HG03039 (cell line): ENCODE data around the gene MFAP5.

ENCODE experiments used
- ATAC-seq: cut with Tn5 transposase; IDR thresholded peaks from one replicate; pipeline ENCODE4 v1.9.1; 2021; ENCODE audit warnings: mild to moderate bottlenecking, moderate library complexity; ENCODE audit not compliant: unreplicated experiment

MFAP5 gene, protein sequence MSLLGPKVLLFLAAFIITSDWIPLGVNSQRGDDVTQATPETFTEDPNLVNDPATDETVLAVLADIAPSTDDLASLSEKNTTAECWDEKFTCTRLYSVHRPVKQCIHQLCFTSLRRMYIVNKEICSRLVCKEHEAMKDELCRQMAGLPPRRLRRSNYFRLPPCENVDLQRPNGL

DNA sequence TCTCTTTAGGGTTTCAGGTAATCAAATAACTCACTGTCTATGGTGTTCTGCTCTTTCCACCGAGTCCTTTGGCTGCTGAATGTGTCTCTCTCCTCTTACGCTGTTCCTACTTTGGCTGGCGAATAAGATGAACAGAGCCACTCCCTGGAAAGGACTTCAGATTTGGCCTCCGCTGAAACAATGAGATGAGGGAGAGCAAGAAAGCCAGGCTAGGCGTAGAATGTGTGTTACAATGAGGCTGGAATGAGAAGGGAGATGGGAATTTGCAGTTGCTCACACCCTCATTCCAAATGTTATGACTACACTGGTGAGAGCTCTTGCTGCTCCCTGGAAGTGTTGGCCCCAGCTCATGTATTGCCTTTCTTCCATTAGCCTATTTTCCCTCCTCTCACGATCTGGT is at the start of gene MFAP5:
Gene MFAP5, minus strand, starts transcription at position 234 of the 400 bp plus-strand sequence. CDS start 722 bp downstream, outside the sequence.
- no peak for ATAC-seq

DNA sequence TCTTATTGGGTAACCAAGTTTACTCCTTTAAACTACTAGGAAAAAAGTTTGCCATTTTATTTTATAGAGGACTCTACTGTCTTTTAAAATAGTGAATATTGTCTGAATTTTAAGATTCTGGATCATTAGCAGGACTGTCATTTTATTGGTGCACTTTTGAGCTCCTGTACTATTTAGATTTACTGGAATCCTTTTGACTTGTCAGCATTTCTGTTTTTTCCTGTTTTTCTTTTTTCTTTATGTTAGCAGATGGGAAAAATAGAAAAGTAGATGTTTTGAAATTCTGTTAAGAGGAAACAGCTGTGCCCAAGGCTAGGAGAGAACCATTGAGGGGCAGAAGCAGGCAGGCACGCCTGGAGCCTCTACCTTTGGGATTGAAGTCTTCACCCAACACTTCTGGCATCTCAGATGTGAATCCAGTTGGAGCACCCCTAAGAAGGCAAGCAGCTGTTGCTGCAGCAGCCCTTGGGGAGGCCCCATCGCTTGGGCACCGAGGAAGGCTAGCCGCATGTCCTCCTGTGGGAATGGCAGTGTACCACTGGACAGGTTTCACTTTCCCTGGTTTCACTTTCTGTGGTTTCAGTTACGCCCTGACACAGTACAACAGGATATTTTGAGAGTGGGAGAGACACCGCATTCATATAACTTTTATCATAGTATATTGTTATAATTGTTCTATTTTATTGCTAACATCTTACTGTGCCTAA is 46.7 kb upstream of the MFAP5 start:
- no peak for ATAC-seq

DNA sequence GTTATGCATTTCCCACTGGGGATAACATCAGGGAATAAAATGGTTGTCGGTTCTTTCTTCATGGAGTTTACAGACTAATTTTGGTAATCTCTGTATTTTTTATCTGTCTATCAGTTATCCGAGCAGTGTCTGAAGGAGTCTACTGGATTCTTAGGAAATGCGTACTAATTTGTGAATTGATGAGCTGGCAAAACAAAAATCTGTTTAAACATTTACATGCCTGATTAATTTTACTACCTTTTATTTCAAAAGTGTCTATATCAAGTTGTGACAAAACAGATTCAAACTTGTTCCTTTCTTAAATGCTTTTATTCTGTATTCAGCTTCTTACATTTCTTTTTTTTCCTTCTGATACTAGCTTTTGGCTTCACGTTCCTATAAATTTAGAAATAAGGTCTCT is 39.5 kb upstream of the MFAP5 start:
- ATAC-seq = no peak

DNA sequence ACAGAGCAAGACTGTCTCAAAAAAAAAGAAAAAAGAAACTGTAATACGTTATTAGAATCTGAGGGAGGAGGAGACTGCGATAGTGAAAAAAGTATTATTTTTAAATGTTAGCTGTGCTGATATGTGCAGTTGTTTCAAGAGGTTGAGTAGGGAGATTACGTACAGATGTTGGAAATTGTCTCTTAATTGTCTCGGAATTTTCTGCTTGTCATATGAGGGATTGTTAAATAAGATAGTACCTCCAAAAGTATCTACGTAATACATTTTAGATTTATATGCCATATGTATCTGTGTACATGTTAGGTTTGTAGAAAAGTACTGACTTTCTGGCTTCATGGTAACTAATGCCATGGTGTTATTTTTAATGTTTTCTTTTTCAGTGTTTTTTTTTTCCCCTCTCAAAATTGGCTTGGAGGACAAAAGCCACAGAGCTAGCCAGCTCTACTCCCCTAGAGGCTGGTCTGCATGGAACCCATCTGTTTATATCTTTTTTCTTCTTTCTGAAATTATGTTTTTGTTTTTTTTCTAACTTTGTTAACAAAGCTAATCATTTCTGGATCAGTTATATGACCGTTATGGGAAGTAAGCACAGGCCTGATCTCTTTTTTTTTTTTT is 38.5 kb upstream of the MFAP5 start:
- no peak for ATAC-seq

DNA sequence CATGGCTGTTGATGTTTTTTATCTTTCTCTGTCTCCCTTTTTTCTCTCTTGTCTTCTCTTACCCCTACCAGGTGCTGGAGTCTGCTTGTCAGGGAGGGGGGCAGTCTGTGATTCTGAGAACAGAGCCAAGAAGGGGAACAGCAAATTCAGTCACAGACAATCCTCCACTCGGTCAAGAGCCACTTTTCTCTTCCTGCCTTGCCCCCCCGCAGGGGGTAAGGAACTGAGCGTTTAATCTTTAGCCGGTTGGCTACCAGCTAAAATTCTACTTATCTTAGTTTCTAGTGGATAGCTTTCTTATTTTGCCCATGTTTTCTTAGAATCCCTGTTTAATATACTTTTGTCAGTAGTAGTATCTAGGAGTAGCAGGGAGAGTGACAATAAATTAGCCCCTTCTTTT is 37.1 kb upstream of the MFAP5 start:
- no peak for ATAC-seq

DNA sequence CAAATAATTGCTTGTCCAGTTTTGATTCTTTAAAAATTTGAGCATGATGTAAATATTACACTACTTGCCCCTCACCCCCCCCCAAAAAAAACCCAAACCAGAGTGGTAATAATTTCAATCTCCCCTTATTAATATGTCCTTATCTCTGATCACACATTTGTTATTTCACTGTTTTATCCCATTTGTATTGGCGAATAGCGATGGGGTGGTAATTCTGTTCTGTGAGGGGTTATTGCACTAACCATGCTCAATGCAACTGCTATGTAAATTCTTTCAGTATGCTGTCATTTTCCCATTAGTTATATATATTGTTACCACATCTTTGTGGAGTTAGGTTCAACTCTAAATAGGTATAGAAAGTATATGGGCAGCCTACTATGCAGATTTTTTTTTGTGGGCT is 36.3 kb upstream of the MFAP5 start:
- no peak for ATAC-seq

DNA sequence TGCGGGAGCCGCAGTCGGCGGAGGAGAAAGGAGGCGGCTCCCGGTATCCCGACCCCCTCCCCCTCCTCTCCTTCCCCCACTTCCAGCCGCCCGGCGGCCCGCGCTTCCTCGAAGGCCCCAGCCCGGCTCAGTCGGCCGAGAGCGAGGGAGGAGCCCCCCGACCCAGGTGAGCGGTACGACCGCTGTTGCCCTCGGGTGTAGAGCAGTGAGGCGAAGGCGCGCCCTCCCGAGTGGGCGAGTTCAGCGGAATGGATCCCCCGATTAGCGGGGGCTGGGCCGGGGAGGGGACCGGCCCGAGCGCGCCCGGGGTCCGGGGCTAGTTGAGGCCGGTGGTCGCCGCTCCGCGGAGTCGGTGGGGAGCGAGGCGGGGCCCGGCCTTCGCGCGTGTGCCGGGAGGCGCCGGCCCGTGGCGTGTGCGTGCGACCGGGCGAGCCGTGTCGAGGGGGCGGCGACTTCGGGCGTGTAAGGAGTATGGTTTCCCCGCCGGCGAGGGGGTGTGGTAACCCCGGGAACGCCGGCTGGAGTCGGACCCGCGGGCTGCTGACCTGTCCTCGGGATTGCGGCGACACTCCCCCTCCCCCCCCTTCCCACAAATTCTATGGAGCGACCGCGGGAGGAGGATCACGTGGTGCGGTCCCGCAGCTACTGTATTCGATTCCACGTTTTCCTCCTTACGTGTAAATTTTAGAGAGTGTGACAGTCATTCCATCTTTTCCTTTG is 35.7 kb upstream of the MFAP5 start:
- ATAC-seq = peak; percentile 26

DNA sequence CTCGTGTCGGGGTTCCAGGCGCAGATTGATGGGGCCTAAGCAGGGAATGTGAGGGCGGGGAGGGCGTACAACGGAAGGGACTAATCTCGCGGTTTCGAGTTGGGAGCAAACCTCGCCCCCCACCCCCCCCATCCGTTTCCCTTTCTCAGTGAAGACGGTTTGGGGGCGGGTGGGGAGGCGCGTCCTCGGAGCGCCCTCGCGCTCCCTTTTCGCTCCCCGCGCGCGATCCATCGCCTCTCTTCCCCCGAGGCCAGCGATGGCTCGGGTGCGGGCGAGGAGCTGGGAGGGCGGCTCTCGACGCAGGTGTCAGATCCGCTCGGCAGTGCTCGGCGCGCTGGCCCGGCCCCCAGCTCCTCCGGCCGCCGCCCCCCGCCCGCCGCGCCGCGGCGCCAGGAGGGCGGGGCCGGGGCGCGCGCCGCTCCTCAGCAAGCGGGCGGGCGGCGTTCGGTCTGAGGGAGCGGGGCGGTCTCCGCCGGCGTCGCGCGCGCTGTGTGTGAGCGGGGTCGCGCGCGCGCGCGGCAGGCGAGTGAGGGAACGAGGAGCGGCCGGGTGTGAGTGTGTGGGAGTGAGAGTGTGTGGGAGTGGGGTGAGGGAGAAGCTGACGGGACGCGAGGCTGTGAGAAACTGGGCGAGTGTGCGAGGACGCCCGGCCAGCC is 35.0 kb upstream of the MFAP5 start, which contains the start of gene RIMKLB:
Gene RIMKLB, plus strand, starts transcription at position 516 of the 656 bp plus-strand sequence. CDS start 15,876 bp downstream, outside the sequence.
- ATAC-seq = peak; percentile 81

DNA sequence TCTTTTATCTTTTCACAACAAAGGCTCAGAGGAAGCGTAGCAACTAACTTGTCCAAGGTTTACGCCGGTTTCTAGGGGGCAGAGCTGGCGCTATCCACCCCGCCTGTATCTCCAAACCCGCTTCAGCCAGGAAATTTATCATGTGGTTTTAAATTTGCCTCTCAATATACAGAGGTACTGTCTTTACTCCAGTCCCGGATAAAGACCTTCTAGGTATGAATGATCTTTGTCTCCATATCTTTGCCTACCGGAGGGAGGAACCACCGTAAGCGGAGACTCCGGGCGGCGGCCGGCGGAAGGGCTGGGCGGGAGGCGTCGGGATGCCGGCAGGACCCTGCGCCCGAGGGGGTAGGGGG is 34.5 kb upstream of the MFAP5 start:
- ATAC-seq = peak; percentile 16

DNA sequence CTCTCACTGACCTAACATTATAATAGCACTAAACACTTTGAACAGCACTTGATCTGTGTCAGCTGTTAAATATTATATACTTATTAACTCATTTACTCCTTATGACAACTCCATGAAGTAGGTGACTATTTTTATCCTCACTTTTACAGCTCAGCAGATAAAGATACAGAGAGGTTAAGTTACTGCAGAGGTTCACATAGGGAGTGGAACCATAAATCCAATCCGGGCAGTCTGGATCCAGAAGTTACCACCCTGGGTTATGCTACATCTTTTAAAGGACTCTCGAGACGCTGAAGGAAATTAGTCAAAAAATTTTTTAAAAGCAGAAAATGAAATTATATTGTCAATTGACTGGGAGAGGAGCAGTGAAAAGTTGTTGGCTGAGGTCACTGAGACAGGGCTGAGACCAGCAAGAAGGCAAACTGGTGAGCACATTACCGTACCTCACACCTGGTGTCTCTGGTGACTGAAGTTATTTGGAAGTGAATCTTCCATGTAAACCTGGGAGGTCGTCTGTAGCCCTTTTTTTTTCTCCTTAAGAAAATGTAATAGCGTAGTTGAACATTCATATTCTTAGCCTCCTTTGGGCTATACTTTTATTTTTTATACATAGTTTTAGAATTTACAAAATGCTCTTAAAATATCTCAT is 33.9 kb upstream of the MFAP5 start:
- ATAC-seq = no peak

DNA sequence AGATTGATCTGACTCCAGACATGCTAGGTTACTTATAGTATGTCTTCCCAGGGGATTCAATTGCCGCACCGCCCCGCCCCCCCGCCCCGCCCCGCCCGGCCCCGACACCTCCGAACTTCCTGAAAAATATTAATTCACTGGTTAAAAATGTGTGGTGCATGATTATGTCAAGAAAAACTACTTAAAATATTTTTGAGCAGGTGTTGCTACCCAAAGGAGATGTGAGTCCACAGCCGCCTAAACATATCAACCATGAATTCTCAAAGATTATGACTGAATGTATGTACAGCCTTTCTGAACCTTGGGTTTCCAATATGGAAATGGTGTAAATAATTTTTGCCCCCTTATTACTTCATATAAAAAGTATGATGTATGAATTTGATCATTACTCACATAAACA is 32.5 kb upstream of the MFAP5 start:
- no peak for ATAC-seq

DNA sequence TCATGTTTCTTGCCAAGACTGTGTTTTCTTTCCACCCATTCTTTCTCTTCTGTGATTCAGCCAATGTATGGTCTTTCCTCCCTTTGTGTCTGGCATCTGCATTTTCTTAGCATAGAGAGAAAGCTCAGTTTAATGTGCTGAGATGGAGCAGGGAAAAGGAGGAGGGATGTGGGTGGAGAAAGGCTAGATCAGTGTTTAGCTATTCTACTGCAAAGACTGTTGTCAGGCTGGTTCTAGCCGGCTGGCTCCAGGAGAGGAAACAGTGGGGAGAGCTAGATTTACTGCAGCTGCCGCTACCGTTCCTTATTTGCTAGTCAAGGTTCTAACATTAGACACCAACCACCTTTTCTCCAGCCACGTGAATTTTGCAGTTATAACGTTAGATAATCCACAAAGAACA is 29.9 kb upstream of the MFAP5 start:
- no peak for ATAC-seq

DNA sequence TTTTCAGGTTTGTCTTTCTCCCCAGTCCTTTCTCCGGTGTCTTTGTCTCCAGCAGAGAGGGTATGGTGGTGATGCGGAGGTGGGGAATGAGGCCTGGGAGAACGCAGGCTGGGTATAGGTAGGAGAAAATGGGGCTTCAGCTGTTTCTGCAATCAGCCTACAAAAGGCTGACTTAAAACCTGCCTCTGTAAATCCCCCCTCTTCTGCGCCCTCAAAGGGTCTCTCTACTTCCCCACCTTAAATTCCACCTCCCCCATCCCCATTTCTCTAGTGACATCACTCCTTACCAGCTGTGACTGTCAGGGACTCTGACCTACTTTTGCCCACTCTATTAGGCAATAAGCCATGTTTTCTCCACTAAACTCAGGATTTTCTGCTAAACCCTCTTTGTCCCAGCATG is 27.1 kb upstream of the MFAP5 start:
- ATAC-seq = no peak

DNA sequence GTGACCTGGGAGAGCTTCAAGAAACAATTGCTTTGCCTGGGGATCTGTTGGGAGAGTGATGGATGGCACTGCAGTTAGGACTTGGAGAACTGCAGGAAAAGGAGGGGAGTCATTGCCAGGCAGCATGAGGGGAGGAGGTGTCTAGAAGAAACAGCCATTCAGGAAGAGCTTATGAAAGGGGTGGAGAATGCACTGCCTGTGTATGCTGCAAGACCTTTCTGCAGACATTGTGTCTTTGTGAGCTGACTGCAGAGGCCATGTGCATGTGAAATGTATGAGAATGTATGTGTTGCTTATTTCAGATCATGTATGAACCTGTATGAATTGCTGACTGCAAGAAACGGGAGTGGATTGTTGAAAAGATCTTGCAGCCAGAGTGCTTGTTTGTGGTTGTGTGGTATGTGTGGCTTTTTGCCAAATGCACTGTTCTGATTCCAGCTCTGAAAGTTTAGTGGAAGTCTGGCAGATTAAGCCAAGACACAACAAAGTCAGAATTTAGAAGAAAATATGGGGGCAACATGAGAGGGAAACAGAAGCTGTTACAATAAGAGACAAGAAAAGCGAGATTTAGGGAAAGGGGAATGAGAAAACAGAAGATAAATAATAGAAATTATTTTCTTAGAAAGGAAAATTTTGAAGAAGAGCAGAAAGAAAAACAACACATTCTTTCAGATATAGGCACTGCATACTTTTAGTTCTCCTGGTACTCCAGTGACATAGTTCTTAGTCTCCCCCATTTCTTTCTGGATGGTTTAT is 25.4 kb upstream of the MFAP5 start:
- no peak for ATAC-seq

DNA sequence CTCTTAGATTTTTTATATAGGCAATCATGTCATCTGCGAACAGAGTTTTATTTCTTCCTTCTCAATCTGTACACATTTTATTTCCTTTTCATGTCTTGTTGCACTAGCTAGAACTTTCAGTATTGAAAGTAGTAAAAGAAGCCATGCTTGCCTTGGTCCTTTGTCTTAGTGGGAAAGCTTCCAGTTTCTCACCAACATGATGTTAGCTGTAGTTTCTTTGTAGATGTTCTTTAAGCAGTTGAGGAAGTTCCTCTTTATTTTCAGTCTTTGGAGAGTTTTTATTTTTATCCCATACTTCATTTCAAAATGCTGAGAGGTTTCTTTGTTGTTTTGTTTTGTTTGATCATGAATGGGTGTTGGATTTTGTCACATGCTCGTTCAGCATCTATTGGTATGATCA is 22.4 kb upstream of the MFAP5 start:
- no peak for ATAC-seq

DNA sequence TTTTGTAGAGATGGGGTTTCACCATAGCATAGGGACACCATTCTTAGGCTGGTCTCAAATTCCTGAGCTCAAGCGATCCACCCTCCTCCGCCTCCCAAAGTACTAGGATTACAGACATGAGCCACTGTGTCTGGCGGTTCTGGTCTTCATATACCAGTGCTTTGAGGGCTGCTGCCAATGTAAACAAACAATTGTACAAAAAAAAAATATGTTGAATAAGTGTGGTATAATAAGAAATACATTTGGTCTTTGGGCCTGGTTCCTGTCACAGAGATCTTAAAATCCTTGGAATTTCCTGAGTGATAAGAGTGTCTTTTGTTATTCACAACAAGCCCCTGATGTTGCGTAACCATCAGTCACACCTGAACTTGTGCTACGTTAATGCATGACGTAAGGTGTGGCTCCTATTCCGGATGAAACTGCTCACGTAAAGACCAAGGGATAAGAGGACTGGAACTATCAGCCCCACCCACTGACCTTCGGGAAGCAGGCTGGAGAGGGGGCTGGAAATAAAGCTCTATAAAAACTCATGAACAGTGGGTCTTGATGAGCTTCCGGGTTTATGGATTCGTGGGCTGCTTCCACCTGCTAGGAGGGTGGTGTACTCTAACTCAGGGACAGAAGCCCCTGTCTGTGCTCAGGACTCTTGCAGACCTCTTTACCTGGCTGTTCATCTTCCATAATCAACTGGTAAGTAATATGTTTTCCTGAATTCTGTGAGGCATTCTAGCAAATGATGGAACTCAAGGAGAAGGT is 18.7 kb upstream of the MFAP5 start:
- ATAC-seq = no peak

DNA sequence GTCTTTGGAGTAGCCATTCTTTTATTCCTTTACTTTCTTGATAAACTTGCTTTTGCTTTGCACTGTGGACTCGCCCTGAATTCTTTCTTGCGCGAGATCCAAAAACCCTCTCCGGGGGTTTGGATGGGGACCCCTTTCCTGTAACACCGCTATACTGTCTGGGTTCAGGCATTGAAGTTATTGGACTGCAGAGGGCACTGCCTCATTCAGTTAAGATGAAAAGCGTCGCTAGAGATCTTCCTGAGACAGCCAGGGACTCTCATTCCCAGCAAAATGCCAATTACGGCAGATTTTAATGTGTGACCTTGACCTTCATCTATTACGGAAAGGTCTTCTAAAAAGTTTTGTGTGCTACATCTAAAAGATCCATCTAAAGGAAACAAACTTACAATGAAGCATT is 17.9 kb upstream of the MFAP5 start:
- ATAC-seq = no peak

DNA sequence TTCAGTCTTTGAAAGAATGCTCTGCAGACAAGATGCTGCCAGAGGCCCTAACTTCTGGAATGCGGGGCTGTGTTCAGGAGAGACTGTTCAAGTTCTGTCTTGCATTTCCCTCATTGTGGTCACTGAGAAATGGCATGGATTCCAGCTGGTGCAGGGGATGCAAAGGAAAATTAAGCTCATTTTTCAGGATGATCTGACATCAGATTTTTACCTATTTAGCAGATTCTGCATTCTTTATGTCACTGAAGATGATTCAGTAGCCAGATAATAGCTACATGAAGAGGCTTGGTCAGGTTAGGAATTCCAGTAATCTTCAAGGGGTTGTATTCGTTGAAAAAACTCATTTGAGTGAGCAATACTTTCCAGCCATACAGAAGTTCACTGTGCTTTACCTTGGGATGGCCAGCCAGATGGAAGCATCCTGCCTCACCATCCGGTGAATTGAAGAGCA is 16.1 kb upstream of the MFAP5 start:
- ATAC-seq = no peak

DNA sequence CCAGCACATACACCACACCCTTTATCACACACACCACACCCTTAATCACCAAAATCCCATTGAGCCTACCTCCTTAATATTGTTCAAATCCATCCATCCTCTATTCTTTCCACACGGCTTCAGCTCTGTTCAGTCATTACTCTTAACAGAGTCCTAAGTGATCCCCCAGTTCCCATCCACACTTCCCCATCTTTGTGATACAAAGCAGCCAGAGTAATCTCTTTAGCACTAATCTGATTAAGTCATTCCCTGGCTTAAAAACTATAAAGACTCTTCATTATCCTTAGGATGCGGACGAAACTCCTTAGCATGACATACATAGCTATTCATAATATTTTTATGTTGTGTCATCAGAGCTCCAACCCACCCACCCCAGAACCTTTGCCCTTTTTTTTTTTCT is 14.7 kb upstream of the MFAP5 start:
- ATAC-seq = no peak
